HAP-1 (cell line): ENCODE data around the gene DNASE1L3.

Source experiments
- DNase-seq, 2 experiments: peaks; one replicate each; pipeline ENCODE4 v3.0.0-alpha.2; 2016 to 2020; ENCODE audit warnings: low spot score in 2 of 2
- H3K27me3 ChIP-seq: fragments of 250-450 bp; sonication (Bioruptor Pico); 2 replicates; pipeline ENCODE4 v1.5.1; 2020; ENCODE audit warnings: low read depth, mild to moderate bottlenecking, moderate library complexity
- H3K36me3 ChIP-seq: fragments of 250-450 bp; sonication (Bioruptor Pico); replicated peaks from 2 replicates; pipeline ENCODE4 v1.5.1; 2020; ENCODE audit warnings: mild to moderate bottlenecking
- H3K4me1 ChIP-seq: fragments of 250-450 bp; sonication (Bioruptor Pico); 2 replicates; pipeline ENCODE4 v1.5.1; 2020; ENCODE audit warnings: mild to moderate bottlenecking
- H3K4me3 ChIP-seq: fragments of 250-450 bp; sonication (Bioruptor Pico); 2 replicates; pipeline ENCODE4 v1.5.1; 2020; ENCODE audit warnings: mild to moderate bottlenecking, moderate library complexity
- H3K9me3 ChIP-seq: fragments of 250-450 bp; sonication (Bioruptor Pico); 2 replicates; pipeline ENCODE4 v1.5.1; 2020; ENCODE audit warnings: mild to moderate bottlenecking, moderate library complexity
- in situ Hi-C: fragments of 300-500 bp; cut with MboI; formaldehyde crosslinking; loops from 3 replicates; pipeline ENCODE4 v1.14.3; 2020; ENCODE audit warnings: low sequenced_read_pairs, inconsistent platforms, mixed read lengths

Gene DNASE1L3

DNA sequence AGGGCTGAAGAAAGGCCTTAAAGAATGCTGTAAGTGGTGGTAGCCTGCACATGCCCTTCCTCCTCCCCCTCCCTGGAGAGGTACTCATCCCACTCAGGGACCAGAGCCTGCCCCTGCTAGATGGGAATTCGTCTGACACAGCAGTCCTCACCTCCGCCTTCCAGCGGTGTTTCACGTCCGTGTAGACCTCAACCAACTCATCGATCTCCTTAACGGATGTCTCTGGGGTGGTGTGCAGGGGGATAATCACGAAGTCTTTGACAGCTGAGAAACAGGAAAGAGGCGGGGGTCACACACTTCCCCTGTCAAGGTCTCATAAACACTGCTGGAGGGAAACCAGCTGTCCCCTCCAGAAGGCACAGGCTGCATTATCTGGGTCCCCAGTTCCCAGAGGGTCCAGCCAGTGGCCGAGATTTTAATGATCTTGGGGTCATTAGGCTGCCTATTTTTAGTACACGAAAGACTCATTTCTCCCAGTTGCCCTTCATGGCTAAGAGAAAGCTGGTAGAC, 9.9 kb downstream of the DNASE1L3 start:
- Histone ChIP-seq H3K4me1 (no peaks in the 10 kb centered on the region), H3K4me3 (no peak overlapping the region), H3K36me3 (no peaks in the 10 kb centered on the region), H3K27me3 (no peaks in the 10 kb centered on the region; the same call in 1 of the 2 replicates), H3K9me3 (no peaks in the 10 kb centered on the region)
- no peak for DNase-seq
- in situ Hi-C loops: no loop called here

DNA sequence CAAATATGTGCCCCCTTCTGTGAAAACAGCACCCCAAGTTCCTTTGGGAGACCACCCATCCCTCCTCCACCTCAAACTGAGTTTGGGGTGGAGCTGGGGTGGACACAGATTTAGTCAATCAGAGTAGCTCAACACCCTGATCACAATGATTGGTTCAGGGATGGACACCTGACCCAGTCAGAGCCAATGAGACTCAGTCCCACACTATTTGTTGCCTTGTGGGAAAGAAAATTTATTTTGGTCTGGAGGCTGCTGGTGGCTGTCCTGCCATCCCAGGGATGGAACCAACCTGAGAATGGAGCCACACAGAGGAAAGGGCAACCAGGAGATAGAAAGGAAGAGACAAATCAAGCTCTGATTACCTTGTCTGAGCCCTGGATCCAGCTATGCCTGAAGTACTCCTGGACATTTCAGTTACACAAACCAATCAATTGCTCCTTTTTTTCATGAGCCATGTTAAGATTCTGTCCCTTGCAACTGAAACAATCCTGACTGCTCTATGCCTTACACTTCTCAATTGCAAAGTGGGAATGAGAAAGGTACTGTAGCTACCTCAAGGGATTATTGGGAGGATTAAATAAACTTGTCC, 10.6 kb downstream of the DNASE1L3 start:
- Histone ChIP-seq H3K4me1 (no peaks in the 10 kb centered on the region), H3K36me3 (no peaks in the 10 kb centered on the region), H3K4me3 (no peak overlapping the region), H3K27me3 (no peaks in the 10 kb centered on the region; the same call in 1 of the 2 replicates), H3K9me3 (no peaks in the 10 kb centered on the region)
- DNase-seq: no peak
- in situ Hi-C loops: no loop called here

DNA sequence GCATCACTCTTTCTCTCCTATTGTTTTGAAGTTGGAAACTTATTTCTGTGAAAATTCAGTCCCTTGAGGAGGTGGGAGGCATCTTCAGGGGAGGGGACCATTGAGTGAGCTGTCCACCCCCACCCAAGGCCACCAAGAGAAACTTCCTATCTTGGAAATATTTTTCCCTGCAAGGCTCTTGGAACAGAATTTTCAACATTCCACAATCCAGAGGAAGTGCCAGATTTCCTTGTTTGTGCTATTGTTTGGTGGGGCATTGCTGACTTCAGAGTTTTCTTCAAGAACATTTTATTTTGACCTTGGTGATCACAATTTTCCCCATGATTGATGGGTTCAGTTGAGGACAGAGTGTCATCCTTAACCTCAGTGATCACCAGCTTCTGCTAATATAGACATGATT, 12.0 kb downstream of the DNASE1L3 start:
- DNase-seq: no peak
- Histone ChIP-seq H3K4me1 (no peaks in the 10 kb centered on the region), H3K27me3 (no peaks in the 10 kb centered on the region), H3K4me3 (no peak overlapping the region), H3K9me3 (no peaks in the 10 kb centered on the region), H3K36me3 (no peaks in the 10 kb centered on the region)
- in situ Hi-C loops: loop anchor here (25.0 kb wide), 1 partner anchor 338 kb away; the partner anchor contains the start of gene ACOX2

DNA sequence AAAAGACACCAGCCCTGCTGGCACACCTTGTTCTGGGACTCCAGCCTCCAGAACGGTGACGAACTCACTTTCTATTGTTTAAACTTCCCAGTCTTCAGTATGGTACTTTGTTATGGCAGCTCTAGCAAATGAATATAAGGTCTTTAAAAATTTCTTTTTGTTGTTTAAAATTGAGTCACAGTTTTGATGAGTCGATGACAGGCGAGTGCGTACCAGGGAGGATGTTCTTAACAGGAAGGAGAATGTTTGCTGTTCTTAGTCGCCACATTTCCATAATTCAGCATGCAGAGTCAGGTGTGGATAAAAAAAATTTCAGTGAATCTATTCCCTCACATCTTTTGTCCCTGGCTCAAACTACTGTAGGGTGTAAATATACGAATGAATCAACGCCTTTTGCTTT, 12.4 kb downstream of the DNASE1L3 start:
- H3K4me3 ChIP-seq: no peak overlapping the region
- H3K4me1 ChIP-seq: no peaks in the 10 kb centered on the region
- H3K9me3 ChIP-seq: no peaks in the 10 kb centered on the region
- in situ Hi-C loops: loop anchor here (25.0 kb wide), 1 partner anchor 339 kb away; the partner anchor contains the start of gene ACOX2
- DNase-seq: no peak
- H3K36me3 ChIP-seq: no peaks in the 10 kb centered on the region
- H3K27me3 ChIP-seq: no peaks in the 10 kb centered on the region

DNA sequence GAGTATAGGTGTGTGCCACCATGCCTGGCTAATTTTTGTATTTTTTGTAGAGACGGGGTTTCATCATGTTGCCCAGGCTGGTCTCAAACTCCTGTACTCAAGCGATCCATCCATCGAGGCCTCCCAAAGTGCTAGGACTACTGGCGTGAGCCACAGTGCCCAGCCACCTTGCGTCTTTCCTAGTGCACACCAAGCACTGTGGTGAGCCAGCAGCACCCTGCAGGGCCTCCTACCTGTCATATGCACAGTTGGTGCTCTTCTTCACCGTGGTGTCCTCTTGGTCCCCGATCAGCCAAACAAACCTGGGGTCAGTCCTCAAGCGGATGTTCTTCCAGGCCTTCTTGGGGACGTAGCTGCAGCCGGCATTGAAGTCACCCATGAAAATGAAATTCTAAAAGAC, 13.2 kb downstream of the DNASE1L3 start:
- DNase-seq: no peak
- no peaks in the 10 kb centered on the region for H3K36me3 ChIP-seq
- no peaks in the 10 kb centered on the region for H3K9me3 ChIP-seq
- no peaks in the 10 kb centered on the region for H3K27me3 ChIP-seq
- H3K4me1 ChIP-seq: no peaks in the 10 kb centered on the region
- H3K4me3 ChIP-seq: no peak overlapping the region
- in situ Hi-C loops: loop anchor here (25.0 kb wide), 1 partner anchor 340 kb away; the partner anchor contains the start of gene ACOX2

DNA sequence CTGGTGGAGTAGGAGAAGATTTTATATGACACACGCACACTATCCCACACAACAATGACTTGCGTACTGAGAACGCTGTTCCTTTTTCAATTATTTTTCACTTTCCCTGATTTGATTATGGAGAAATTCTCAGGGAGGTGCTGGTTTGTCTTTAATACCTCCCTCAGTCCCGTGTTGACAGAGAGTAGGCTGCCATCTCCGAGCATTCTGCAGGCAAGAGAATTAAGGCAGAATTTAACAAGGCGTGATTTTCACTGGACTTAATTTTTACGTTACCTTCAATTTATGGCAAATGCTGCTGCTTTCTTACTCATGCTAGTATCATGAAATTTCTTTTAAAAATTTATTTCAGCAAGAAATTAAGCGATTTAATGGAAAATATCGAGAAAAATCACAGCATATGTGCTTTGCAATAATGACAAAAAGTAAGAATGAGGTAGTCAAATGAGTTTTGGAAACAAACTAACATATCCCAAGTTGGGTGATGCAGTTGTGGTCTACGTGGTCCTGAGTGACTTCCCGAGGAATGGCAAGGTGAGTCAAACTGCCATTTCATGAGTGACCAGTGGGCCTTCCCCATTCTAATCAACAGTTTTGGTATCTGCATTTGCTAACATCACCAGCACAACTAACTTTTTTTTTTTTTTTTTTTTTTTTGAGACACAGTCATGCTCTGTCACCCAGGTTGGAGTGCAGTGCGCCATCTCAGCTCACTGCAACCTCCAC, 16.9 kb downstream of the DNASE1L3 start:
- Histone ChIP-seq H3K9me3 (no peaks in the 10 kb centered on the region), H3K4me3 (no peak overlapping the region), H3K36me3 (no peaks in the 10 kb centered on the region), H3K4me1 (no peaks in the 10 kb centered on the region), H3K27me3 (no peaks in the 10 kb centered on the region)
- no peak for DNase-seq
- in situ Hi-C loops: loop anchor here (25.0 kb wide), 1 partner anchor 343 kb away; the partner anchor contains the start of gene ACOX2

DNA sequence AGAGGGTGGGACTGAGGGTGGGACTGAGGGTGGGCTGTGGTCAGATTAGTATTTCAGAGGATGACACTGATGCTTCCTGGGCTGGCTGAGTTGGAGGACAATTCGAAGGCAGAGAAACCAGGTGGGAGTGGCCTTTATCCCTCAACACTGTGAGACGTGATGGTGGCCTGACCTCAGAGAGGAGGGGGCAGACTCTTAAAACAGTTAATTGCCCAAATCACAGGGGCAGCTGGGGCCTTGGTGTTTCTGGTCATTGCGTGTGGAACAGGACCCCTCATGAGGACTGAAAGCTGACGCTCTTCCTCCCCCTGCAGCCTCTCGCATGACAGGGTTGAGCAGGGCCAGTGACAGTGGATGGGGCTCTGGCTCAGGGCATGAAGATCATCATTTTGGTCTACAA, 18.7 kb downstream of the DNASE1L3 start:
- Histone ChIP-seq H3K9me3 (no peaks in the 10 kb centered on the region), H3K4me3 (no peak overlapping the region), H3K27me3 (no peaks in the 10 kb centered on the region), H3K36me3 (no peaks in the 10 kb centered on the region), H3K4me1 (no peaks in the 10 kb centered on the region)
- no peak for DNase-seq
- in situ Hi-C loops: loop anchor here (25.0 kb wide), 1 partner anchor 345 kb away; the partner anchor contains the start of gene ACOX2

DNA sequence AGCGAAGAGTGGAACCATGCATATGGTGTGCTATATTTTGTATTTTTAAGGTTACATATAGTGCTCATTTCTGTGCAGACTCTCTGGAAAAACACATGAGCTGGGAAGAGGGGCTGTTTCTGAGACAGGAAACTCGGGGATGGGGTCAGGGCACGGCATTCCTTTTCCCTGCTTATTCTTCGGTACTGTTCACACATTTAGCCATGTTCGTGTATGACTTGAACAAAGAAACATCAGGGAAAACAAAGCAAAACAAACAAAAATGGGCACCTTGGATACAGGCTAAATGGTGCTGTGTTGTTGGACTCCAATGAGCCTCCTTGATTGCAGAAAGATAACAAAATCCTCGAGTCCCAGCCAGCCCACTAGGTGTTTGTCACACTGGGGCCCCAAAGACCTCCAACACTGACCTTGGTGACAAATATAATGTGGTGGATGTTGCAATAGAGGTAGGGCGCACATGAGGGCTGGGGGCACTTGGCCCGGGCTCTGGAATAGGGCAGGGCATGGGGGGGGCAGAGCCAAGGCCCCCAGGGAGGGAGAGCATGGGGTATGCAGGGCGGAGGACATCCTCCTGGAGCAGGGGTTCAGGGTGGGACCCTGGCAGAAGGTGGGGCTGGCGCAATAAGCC, 19.3 kb downstream of the DNASE1L3 start:
- no peak overlapping the region for H3K4me3 ChIP-seq
- DNase-seq: no peak
- no peaks in the 10 kb centered on the region for H3K36me3 ChIP-seq
- no peaks in the 10 kb centered on the region for H3K4me1 ChIP-seq
- no peaks in the 10 kb centered on the region for H3K27me3 ChIP-seq
- no peaks in the 10 kb centered on the region for H3K9me3 ChIP-seq
- in situ Hi-C loops: loop anchor here (25.0 kb wide), 1 partner anchor 346 kb away; the partner anchor contains the start of gene ACOX2

DNA sequence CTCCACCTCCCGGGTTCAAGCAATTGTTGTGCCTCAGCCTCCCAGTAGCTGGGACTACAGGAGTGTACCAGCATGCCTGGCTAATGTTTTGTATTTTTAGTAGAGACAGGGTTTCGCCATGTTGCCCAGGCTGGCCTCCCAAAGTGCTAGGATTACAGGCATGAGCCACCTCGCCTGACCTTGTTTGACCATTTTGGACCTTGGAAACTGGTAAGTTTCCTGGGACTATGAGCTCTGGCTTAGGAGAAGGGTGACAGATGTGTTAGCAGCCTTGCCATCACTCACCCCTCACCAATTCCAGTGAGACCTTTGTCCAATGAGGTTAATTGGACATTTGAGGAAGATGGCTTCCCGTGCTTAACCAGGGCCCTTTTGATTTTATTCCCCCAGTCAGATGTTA, 19.9 kb downstream of the DNASE1L3 start:
- in situ Hi-C loops: loop anchor here (25.0 kb wide), 1 partner anchor 346 kb away; the partner anchor contains the start of gene ACOX2
- Histone ChIP-seq H3K9me3 (no peaks in the 10 kb centered on the region), H3K4me1 (no peaks in the 10 kb centered on the region), H3K36me3 (no peaks in the 10 kb centered on the region), H3K4me3 (no peak overlapping the region), H3K27me3 (no peaks in the 10 kb centered on the region)
- no peak for DNase-seq

DNA sequence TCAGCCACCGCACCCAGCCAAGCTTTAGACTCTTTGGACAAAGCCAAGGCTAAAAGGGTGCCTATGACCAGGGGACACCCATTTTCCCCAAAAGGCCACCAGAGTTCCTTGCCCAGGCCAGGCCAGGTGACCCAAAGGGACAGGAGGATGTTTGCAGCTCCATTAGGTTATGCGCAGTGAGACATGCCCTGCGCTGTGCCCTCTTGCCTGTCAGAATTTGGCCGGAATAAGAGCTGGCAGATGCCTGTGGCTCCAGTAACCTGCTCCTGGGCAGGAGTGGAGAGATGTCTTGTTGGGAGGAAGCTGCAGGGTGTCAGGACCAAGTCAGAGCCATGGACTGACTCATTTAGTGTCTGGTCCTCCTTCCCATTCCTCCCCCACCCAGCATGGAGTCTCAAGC, 20.5 kb downstream of the DNASE1L3 start:
- H3K9me3 ChIP-seq: no peaks in the 10 kb centered on the region
- no peak overlapping the region for H3K4me3 ChIP-seq
- no peak for DNase-seq
- no peaks in the 10 kb centered on the region for H3K27me3 ChIP-seq
- in situ Hi-C loops: loop anchor here (25.0 kb wide), 1 partner anchor 347 kb away; the partner anchor contains the start of gene ACOX2
- H3K4me1 ChIP-seq: no peaks in the 10 kb centered on the region
- H3K36me3 ChIP-seq: no peaks in the 10 kb centered on the region

DNA sequence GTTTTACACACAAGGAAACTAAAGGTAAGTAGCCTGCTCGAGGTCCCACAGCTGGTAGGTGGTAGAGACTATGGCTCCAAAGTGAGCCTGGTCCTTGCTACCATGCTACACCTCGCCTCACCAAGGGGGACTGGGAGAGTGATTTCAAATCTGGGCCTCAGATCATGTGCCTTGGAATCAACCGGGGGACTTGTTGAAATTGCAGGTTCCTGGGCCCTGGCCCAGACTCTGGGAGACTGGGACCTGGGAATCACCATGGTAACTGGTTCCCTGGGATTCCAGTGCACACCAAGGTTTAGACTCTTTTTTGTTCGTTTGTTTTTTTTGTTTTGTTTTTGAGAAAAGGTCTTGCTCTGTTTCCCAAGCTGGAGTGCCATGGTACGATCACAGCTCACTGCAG, 21.1 kb downstream of the DNASE1L3 start:
- DNase-seq: no peak
- no peaks in the 10 kb centered on the region for H3K36me3 ChIP-seq
- in situ Hi-C loops: loop anchor here (10.0 to 25.0 kb wide), 2 partner anchors 225 to 348 kb away; partner anchors contain the start of gene ACOX2
- H3K27me3 ChIP-seq: no peaks in the 10 kb centered on the region
- no peak overlapping the region for H3K4me3 ChIP-seq
- H3K9me3 ChIP-seq: no peaks in the 10 kb centered on the region
- no peaks in the 10 kb centered on the region for H3K4me1 ChIP-seq

DNA sequence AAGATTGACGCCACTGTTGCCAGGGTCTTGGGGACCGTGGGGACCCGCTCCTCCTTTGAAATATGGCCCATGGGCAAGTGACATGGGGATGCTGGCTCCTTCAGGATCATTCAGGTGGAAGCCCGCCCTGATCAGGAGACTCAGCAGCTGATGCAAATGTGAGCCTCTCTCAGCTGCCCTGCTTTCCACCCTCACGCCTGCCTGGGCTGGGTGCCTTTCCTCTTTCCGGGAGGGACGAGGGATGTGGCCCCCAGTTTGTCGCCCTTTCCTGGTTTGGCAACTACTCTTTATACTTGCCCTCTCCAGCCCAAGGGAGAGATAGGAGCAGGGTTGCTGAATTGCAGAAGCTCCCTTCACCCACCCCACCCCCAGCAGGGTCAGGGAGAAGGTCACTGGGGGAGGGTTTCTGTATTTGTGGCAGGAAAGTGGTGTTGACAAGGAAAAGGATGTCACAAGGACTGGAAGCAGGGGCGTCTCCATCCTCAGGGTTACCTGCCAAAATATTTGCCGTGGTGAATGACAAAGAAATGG, 21.8 kb downstream of the DNASE1L3 start:
- no peaks in the 10 kb centered on the region for H3K36me3 ChIP-seq
- no peaks in the 10 kb centered on the region for H3K9me3 ChIP-seq
- no peak overlapping the region for H3K4me3 ChIP-seq
- no peak for DNase-seq
- H3K4me1 ChIP-seq: no peaks in the 10 kb centered on the region
- in situ Hi-C loops: loop anchor here (10.0 to 25.0 kb wide), 2 partner anchors 226 to 348 kb away; partner anchors contain the start of gene ACOX2
- H3K27me3 ChIP-seq: no peaks in the 10 kb centered on the region

DNA sequence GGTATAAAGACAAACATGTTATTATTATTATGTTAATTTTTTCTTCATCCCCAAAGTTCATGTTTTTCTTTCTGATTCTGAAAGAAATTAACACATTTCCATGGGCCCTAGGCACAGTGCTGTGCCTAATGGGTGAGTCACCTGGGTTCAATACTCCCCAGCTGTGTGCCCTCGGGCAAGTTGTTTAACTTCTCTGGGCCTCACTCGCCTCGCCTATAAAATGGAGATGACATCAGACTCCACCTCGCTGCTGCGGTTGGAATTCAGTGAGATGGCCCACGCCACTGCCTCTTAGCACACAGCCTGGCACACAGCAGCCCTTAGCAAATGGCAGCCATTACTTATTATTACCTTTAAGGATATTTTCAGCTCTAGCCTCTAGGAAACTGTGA, 22.6 kb downstream of the DNASE1L3 start:
- H3K36me3 ChIP-seq: no peaks in the 10 kb centered on the region
- no peaks in the 10 kb centered on the region for H3K27me3 ChIP-seq
- H3K4me1 ChIP-seq: no peaks in the 10 kb centered on the region
- no peak for DNase-seq
- H3K9me3 ChIP-seq: no peaks in the 10 kb centered on the region
- in situ Hi-C loops: loop anchor here (10.0 to 25.0 kb wide), 2 partner anchors 227 to 349 kb away; partner anchors contain the start of gene ACOX2
- no peak overlapping the region for H3K4me3 ChIP-seq
